Activated naive CD8-positive, alpha-beta T cell treated with anti-CD3 and anti-CD28 coated beads, Interleukin-2, amount 50 U/mL, for 16 hours (primary cell): Measurements from ENCODE around the gene KIAA0040.

ENCODE experiments used
- DNase-seq: peaks from one replicate; pipeline ENCODE4 v3.0.0-alpha.2; 2020; ENCODE audit warnings: low read depth, low spot score

KIAA0040 gene

DNA sequence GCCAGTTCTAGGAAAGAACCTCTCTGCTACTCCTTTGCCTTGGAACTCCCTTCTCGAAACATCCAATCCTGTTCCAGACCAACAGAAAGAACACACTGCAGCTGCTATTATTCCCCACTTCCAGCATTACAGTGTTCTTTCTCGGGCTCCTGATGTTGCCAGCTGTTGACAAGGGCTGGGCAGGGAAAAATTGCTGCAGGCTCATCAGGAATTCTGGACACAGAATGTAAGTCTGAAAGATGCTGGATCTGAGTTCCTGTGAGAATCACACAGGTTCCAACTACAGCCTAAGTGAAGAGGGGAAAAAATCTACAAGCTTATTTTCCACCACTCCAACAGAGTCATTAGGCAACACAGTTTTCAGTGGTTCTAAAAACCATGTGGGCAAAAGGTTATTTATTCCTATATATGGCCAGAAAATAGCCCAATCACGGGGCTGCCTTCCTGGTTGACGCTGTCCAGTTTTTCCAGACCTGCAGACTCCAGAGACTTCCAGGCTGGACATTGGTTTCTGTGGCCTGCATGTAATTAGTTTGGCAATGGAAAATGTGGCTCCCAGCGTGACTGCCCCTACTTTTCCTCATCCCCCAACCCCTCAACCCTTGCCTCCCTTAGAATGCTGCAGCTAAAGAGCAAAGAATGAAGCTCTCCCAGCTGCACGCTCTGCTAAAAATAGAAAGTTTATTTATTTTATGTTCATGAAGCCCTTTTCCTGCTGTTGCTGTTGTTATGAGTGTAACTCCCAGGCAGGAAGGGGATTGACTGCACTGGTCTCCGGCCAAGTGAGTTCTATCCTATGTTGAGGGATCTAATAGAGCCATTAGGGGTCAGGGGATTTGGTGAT is 8.3 kb upstream of the KIAA0040 start:
- no peak for DNase-seq

DNA sequence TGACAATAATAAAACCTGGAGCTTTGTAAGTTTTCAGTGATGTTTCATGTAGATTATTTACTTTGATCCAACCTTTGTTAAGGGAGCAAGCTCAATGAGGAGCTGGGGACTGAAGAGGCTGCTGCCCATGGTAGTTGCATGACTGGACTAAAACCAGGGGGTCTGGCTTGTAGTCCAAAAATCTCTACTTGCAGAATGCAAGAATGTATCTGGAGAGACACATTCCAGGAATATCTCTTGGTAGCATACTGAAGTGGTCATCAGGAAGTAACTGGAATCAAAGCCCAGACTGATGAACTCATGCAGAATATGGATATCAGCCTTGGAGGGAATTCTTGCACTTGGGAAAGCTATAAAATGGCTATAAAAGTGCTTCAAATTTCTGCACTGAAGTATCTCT is 5.8 kb upstream of the KIAA0040 start:
- DNase-seq = no peak

DNA sequence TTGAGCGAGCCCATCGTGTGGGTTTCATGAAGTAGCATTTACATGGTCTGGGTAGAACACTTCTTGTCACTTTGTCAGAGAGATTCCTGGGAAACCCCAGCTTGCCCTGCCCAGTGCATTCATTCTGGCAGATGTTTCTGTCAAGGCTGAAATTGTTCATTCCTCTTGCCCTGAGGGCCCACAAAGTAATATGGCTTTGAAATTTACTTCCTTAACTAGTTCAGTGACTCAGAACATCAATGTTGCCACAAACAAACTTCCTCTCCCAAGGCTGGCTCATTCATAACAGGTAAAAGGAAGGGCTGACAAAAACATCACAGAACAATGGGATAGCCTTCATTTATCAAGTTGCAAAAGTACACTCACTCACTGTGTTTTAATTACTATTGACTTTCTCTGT is 5.0 kb upstream of the KIAA0040 start:
- no peak for DNase-seq

DNA sequence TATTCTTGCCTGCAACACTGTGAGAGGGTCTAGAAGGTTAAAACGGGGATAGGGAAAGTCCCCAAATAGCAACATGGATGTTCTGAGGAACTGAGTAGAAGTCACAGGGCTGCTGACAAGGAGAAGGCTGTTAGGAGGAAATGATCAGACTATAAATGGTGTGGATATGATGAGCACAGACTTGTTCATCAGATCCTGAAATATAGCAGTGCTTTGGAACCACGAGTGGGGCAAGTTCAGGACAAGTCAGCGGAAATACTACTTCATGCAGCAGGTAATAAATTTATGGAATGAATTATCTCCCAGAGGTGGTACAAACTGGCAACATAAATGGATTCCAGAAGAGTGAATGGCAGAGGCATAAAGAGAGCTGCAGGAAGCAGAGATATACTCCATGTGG is 3.2 kb upstream of the KIAA0040 start:
- DNase-seq = no peak

DNA sequence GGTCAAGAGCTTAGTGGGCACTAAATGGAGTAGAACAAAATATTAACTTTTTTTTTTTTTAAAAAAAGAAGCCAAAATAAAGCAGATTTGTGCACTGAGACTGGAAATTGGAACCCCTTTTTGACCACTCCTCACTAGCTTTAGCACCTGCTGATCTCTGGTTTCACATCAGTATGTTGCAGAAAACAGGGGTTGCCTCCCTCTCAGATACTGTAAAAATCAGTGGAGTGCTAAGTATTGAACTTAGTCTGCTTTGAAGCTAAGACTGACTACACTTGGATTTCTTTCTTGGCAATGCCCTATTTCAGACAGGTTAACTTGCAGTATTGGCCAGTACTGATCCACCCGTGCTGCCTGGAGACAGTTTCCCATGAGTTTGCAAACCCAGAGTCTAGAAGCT is 2.7 kb upstream of the KIAA0040 start:
- DNase-seq = no peak

DNA sequence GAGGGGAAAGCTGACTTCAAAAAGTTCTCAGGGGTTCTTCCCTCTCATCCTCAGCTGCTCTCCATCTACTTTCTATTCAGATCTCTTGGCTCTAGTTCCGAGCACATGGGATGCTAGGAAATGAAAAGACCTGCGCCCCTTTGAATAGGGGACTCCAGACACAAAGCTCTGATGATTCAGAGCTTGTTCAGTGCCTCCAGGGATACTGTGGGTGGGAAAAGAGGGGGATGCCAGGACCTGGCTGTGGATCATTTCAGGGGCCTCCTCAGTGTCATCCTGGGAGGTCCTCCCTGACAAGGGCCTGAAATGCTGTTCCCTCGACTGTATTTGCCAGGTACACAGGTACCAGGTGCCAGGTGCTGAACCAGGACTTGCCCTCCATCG is 943 bp upstream of the KIAA0040 start:
- no peak for DNase-seq

DNA sequence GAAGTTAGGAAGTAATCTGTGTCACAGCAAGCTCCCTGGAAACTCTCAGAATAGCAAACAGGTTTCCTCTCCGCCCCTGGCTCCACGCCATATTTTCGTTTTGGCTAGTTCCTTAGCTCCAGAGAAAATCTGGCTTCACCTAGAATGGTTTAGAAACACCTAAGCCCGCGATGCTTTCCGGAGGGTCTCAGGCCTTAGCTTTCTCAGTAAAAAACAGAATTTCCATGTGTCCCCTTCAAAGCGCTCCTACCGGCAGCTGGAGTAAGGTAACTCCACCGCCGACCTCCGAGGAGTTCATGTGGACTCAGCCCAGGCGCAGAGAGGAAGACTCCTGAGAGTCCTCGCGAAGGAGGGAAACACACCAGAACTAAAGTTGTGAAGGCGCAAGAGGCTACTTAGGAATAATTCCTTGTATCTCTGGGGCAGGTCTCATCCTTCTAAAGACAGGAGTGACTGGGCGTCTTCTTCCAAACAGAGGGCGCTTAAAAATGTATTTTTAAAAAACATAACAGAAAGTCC is 406 bp downstream of the KIAA0040 start:
- no peak for DNase-seq

DNA sequence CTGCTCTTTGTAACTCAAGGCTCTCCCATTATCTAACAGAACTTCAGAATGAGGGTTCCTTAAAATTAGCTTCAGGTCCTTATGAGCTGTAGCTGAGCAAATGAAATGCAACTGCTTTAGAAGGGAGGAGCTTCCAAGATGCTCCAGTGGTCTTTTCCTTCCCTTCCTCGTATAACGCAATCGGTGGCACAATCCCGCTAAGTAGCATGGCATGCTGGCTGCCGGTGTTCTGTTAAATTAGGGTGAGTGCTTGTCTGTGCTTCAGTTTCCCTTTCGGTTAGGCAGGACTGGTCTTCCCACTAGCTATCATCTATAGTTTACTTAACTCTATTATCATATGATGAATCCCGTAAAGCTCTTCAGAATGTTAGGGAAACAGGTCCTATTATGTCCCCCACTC is 917 bp downstream of the KIAA0040 start:
- DNase-seq = no peak

DNA sequence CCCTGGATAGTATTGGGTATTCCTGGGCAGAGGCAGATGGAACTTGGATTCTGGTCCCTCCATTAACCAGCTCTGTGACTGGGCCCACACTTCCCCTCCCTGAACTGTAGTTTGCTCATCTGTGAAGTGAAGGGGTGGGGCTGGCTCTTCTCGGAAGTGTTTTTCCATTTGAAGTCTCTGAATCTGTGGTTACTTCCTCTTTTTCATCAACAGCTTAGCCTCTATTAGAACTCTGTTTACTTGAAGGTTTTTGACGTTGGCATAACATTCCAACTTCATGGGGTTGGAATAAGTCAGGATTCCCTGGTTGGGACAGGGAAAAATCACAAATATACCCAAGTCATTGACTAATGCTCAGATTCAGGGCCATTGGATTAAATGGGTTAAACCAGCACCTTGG is 3.6 kb downstream of the KIAA0040 start:
- no peak for DNase-seq

DNA sequence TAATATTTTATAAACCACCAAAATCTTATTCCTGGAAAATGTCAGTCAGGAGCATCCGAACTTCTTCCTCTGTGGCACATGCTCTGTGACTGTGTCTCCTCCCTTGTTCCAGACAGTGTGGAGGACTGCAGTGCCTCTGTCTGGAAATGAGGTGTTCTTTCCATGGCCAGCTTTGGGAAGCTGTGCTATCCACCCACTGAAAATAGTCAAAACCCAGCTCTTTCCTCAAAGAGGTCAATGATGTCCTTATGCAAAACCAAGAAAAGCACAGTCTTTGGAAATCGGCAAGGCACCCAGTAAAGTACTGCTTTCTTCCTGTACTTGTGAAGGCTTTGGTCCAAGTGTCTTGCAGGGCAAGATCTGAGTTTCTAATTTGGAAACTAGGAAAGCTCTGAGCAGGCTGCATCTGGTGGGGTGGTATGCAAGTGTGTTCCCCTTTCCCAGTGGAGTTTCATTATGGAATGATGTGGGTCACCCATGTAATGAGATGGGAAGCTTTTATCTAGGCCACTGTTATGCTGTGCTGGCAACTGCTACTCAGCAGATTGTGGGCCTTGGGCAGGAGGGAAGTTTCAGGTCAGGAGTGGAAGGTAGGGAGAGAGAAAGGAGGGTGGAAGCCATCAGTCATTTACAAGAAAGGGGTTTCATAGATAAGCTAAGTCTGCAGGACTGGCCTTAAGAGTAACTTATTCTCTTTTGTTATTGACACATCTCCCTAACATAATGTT is 6.0 kb downstream of the KIAA0040 start:
- DNase-seq = no peak

DNA sequence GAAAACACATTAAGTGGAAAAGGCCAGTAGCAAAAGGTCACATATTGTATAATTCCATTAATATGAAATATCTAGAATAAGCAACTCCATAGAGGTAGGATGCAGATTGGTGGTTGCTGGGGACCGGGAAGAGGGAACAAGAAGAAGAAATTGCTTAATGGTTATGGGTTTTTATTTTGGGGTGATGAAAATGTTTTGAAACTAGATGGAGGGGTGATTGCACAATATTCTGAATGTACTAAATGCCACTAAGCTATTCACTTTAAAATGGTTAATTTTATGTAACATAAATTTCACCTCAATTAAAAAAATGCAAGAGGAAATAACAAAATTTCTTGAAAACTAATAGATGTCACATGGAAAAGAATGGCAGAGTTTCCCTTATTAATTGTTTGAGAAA is 6.7 kb downstream of the KIAA0040 start:
- no peak for DNase-seq

DNA sequence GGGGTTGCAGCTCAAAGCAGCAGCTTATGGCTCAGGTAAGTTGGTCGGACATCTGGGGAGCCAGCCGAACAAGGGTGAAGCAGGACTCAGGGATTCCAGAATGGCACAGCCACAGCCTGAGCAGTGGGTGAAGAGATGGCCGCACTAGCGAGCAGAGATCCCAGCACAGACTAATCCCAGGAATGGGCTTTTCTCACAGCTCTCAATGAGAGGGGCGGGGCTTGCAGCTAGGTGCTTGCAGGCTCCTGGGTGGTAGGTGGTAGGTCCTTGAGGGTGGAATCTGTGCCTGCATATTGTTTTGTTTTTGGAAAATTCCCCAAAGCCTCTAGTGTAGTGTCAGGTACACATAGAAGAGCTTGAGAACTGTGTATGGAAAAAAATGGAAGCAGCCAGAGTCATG is 9.0 kb downstream of the KIAA0040 start:
- DNase-seq = no peak

DNA sequence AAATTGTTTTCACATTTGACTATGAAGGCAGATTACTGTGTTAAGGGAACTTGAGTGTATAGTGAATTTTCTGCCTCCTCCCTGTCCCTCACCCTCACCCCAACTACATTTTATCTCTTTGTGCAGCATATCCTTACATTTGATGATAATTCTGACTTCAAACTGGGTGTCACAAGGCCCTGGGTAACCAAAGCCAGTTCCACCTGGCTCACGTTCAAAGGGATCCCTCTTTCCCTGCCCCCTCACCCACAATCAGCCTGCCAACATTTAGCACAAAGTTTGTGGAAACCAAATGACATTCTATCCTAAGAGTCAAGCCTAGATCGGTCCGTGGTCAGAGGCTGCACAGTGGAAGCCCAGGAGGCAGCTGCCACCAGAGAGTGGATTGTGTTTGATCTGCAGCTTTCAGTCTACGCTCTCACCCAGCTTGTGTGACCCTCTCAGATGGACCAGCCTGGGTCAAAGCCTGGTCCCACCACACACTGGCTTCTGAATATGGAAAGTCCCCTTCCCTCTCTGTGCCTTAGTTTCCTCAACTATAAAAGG is 10.3 kb downstream of the KIAA0040 start:
- DNase-seq = no peak

DNA sequence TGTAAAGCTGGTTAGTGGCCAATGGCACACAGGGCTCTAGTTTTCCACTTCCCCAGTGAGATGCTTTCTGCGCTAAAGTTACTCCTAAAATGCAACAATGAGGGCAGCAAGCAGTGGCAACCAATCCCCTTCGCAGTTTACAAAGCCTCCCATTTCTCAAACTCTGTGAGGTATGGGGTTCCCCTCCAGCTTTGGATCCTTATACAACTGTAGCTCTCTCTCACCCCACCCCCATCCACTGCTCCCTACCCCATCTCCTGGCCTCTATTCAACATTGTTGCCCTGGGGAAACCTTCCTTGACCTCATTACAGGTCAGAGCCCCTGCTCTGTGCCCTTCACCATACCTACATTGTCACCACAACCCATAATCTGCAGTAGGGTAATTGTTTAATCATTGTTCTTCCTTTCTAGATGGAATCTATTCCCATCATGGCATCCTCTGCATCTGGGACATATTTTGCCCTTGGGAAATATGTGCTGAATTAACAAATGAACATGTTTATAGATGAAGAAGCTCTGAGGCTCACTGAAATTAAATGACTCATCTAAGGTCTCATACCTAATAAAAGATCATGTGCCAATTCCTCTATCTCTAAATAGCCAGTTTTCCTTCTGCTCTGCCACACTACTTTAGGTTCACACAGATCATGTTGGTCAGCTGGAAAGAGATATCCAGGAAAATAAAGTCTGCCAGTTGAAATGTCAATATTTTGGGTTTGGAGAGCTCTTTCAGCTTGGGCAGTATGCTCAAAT is 12.6 kb downstream of the KIAA0040 start:
- DNase-seq = no peak

DNA sequence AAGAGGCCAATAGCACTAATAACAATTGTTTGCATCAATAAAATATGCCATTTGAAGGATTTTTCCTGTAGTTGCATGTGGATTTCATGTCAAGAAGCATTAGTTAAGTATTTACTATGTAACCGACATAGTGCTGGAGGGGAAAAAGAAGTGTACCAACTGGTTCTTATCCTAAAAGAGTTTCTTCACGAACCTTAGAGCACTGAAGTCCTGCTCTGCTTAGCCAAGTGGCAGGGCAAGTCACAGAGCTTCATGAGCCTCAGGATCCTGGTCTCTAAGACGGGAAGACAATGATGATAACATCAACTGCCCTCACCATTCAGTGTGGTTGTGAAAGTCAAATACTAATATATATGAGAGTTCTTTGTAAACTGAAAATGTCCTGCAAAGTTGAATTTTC is 14.1 kb downstream of the KIAA0040 start:
- no peak for DNase-seq

DNA sequence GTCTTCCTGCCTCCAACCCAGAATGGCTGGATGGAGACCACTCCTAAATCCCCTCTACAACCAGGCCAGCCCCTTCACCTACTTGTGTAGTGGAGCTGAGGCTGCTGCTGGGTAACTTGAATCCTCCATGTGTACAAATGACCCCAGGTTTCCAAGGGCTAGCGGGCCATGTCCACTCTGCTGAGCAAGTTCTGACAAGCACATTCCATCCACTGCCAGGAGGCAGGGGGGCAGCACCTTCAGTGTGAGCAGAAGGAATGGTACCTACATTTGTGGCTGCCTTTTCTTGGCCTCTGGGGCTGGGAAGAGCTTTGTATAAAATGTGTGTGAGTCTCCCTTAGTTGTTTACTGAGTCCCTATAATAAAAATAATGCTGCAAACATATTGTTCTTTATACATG is 14.5 kb downstream of the KIAA0040 start:
- DNase-seq = no peak

DNA sequence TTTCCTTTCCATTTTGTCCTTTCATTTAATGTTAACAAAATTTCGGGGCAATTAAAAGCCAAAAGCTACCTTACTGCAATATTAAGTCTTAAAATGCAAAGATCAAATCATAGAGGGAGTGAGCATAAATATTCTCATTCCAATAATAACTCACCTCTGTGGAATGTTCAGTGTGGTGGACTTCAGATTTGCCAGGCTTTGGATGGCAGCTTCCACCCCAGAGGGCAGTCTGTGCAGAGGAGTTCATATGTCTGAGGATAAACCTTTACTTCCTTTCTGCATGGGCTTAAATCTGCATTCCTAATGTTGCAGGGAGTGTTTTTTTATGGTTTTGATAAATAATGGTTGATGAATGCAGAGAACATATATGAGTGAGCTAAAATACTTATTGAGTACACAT is 16.3 kb downstream of the KIAA0040 start:
- DNase-seq = no peak

DNA sequence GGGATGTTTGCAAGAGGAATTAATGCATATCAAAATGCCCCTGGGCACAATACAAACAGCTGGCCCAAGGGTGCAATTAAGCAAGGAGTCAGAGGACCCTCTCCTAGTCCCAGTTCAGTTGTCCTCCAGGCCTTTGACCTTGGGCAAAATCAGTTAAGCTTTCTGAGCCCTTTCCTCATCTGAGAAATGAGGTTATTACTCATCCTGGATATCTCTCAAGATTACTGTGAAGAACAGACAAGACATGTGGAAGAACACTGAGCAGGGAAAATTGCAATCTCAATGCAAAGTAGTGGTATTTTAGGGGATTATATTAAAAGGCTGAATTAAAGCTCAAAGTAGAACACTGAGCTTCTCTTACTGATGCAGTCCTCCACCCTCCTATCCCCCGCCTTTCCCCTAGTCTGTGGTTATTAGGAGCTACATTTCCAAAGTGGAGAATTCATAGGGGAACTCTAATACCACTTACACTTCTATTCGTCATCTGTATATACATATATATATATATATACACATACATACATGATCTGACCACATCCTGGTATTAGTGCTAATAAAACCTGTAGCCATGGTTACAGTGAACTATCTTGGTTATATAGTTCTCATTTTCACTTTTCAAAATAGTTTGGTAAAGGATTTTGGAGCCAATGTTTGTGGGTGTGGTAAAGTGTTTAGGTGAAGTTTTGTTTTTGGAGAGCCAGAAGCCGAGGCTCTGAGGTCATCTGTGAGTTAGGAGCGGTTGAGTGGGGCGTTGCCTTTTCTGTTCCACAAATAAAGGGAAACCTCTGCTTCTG is 18.1 kb downstream of the KIAA0040 start:
- no peak for DNase-seq

DNA sequence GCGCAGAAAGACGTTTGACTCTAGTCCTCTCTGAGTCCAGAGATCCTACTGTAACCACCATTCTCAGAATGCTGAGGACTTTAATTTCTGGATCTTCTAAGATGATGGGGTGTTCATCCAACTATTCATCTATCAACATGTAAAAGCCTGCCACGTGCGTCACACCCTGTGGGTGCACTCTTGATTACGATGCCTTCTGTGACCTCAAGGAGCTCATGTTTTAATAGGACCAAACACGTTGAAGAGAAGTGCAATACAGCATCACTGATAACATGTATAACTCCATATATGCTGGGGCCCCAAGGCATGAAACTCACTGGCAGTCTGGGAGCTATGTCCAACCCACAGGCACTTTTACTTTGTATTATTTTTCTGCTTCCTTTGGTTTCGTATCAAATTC is 19.0 kb downstream of the KIAA0040 start:
- DNase-seq = no peak

DNA sequence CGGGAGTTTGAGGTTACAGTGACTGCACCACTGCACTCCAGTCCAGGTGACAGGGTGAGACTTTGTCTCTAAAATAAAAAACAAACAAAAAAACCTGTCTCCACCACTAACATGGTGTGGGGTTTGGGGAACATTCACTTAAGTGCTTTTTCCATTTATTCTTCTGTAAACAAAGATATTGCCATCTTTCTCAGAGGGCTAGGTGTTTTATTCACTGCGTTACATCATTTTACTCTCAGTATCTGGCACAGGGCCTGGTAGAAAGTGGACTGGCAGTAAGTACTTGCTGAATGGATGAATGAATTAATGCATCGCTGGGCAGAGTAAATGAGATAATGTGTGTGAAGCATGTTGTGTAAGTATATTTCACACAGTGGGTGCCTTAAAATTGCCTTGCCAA is 20.1 kb downstream of the KIAA0040 start:
- DNase-seq = no peak
